PC-3 (cell line): ENCODE measurements around the gene HIPK2.

Source experiments
- CTCF ChIP-seq: fragments of 300-600 bp; sonication (generic); conservative IDR thresholded peaks from 2 replicates; pipeline ENCODE4 v1.5.1; 2017; ENCODE audit warnings: antibody characterized with exemption, low read depth, mild to moderate bottlenecking, low read length
- EZH2 ChIP-seq: fragments of 300-600 bp; sonication (generic); IDR thresholded peaks from one replicate; pipeline ENCODE4 v1.6.1; 2017; ENCODE audit warnings: antibody characterized with exemption, mild to moderate bottlenecking, low read length; ENCODE audit not compliant: unreplicated experiment

- TF ChIP-seq CTCF: no peak
- TF ChIP-seq EZH2: no peak
Observed at GRCh38 chr7:139744768-139745677, 32.8 kb downstream of the HIPK2 start.
